ENCODE data around the gene DNER.

DNER gene

DNA sequence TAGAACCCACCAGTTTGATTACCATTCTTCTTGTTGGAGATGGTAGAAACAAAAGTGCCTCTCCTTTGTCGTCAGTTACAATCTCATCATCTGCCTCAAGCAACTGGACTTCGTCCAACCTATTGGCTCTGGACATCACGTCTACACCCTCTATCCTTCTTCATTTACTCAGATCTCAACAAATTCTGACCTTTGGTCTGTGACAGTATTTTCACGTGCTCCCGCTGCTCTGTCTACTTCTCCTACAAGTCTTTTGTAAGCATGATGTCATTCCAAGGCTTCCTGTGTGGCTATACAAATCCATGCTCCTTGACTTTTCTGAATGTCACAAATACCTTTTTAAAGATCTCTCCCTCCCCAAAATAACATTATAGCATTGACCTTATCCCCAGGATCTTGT lies 400.2 kb downstream of the DNER start:
- TF ChIP-seq, protein P1, sequence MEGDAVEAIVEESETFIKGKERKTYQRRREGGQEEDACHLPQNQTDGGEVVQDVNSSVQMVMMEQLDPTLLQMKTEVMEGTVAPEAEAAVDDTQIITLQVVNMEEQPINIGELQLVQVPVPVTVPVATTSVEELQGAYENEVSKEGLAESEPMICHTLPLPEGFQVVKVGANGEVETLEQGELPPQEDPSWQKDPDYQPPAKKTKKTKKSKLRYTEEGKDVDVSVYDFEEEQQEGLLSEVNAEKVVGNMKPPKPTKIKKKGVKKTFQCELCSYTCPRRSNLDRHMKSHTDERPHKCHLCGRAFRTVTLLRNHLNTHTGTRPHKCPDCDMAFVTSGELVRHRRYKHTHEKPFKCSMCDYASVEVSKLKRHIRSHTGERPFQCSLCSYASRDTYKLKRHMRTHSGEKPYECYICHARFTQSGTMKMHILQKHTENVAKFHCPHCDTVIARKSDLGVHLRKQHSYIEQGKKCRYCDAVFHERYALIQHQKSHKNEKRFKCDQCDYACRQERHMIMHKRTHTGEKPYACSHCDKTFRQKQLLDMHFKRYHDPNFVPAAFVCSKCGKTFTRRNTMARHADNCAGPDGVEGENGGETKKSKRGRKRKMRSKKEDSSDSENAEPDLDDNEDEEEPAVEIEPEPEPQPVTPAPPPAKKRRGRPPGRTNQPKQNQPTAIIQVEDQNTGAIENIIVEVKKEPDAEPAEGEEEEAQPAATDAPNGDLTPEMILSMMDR (IDR thresholded peaks at IDR 0.05; ENCODE audit: extremely low read depth, insufficient read depth, missing control alignments), result no peak
- no peak for DNase-seq (ENCODE audit: low spot score)
- in situ Hi-C loops (cut with MboI; ENCODE audit: low pct_unique_long_range_greater_than_20kb, low sequenced_read_pairs, unreplicated experiment), result no loop called here

DNA sequence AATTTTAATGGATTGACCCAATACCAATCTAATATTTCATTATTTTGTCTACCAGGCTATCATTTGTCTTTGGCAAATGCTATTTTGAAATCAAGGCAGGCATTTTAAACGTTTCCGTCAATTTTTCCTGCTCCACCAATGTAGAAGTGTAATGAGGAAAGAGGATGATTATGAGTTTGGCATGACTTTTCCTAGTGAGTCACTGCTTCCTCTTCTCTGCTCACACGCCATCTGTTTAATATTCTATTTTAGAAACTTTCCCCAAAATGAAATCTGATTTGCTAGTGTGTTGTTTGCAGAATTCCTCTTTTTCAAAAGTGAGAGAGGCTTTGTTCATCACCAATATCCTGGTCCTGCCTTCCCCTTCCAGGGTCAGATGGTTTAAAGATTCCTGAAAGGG lies 400.8 kb downstream of the DNER start:
- no peak for DNase-seq (ENCODE audit: low spot score)
- in situ Hi-C loops (cut with MboI; ENCODE audit: low pct_unique_long_range_greater_than_20kb, low sequenced_read_pairs, unreplicated experiment), result no loop called here

More for the DNA sequence above, 400.8 kb downstream of the DNER start:
- TF ChIP-seq, protein P1 (IDR thresholded peaks at IDR 0.05; ENCODE audit: extremely low read depth, insufficient read depth, missing control alignments), result no peak

Measured in GM13977 (cell line).